Kidney (tissue), 14 donors: ENCODE measurements around the gene ZSWIM7. TPM values are rescaled to one million over a fixed set of nuclear protein-coding genes. Genes with fewer than 3 reads are reported as not detected.

Source experiments
- DNase-seq, 5 donors: peaks; one replicate each; pipeline ENCODE4 v3.0.0-alpha.2; 2013 to 2020
- FAIRE-seq: peaks from 2 replicates; lab custom pipeline; 2012; peaks lifted over from hg19 to GRCh38; lab: Jason Lieb, UNC
- H3K27ac ChIP-seq, 2 donors: one replicate each; pipeline ENCODE4 v1.7.0; 2013; ENCODE audit warnings: low read depth in 2 of 2, low read length in 2 of 2, inconsistent platforms in 1 of 2
- H3K27me3 ChIP-seq: one replicate; pipeline ENCODE4 v1.7.1; 2013; ENCODE audit warnings: low read length, inconsistent platforms; ENCODE audit not compliant: control insufficient read depth, insufficient read depth
- H3K36me3 ChIP-seq, 3 donors: one replicate each; pipeline versions ENCODE4 v1.7.0 to v1.7.1; 2013; ENCODE audit warnings: low read length in 3 of 3, control low read depth in 1 of 3, inconsistent platforms in 1 of 3; ENCODE audit not compliant: insufficient read depth in 3 of 3, control insufficient read depth in 2 of 3
- H3K4me1 ChIP-seq, 3 donors: one replicate each; pipeline versions ENCODE4 v1.7.0 to v1.7.1; 2013; ENCODE audit warnings: low read length in 3 of 3, inconsistent platforms in 1 of 3, low read depth in 1 of 3; ENCODE audit not compliant: control insufficient read depth in 2 of 3, insufficient read depth in 2 of 3
- H3K4me3 ChIP-seq, 3 donors: one replicate each; pipeline versions ENCODE4 v1.7.0 to v1.8.1; 2013; ENCODE audit warnings: low read length in 3 of 3, control low read depth in 1 of 3, inconsistent platforms in 1 of 3
- H3K9ac ChIP-seq, 3 donors: one replicate each; pipeline versions ENCODE4 v1.7.0 to v1.7.1; 2013; ENCODE audit warnings: low read length in 3 of 3, control low read depth in 1 of 3, inconsistent platforms in 1 of 3
- H3K9me3 ChIP-seq, 3 donors: one replicate each; pipeline versions ENCODE4 v1.7.0 to v1.7.1; 2013; ENCODE audit warnings: low read length in 3 of 3, control low read depth in 1 of 3, inconsistent platforms in 1 of 3; ENCODE audit not compliant: control insufficient read depth in 2 of 3, insufficient read depth in 1 of 3
- CTCF ChIP-seq: IDR thresholded peaks from 3 replicates; pipeline ENCODE4 v1.5.1; 2012; ENCODE audit warnings: mild to moderate bottlenecking, moderate library complexity, borderline replicate concordance; ENCODE audit not compliant: insufficient read depth; ENCODE audit errors: extremely low read depth
- intact Hi-C: fragments of 100-400 bp; cut with DNase I; formaldehyde crosslinking; loops from one replicate; pipeline ENCODE4 v1.11.1; 2022
- polyA plus RNA-seq: library from polyadenylated mRNA; stranded (reverse); fragments of 350-450 nt; fragmentation: Illumina TruSeq; extraction: RNeasy Lipid Tissue Mini Kit (QIAGEN cat#74804); gene quantifications from one replicate; pipeline ENCODE4 v1.2.3, GENCODE V29; 2014; ENCODE audit warnings: low read depth, low replicate concordance; ENCODE audit not compliant: insufficient read depth
- total RNA-seq: library from RNA; stranded (reverse); fragmentation: NEBNext Ultra II Directional; extraction: Animal tissue kit (Norgen Biotek cat#: 25700); gene quantifications from one replicate; pipeline ENCODE4 v1.2.1, GENCODE V29; 2021
- donor health status: control.
- donor health status: control.
- donor health status: control.
- donor health status: control.
- donor health status: control.
- donor health status: DM: yes; HTN: yes; CAD: no.
- donor health status: Normal renal cell carcinoma (clear cell type).

ZSWIM7 gene
- total and polyA plus RNA-seq, 2 donors from 2014 or later = 21.0 to 66.7 TPM

GRCh38 chr17:15965528-15965927 lies 34.0 kb downstream of the ZSWIM7 start:
- Histone ChIP-seq H3K27me3 (no peaks in the 10 kb centered on the region), H3K9ac (no peak overlapping the region), H3K4me3 (no peak overlapping the region), H3K27ac (no peak overlapping the region), H3K9me3 (no peaks in the 10 kb centered on the region), H3K36me3 (no peaks in the 10 kb centered on the region), H3K4me1 (peaks cover 3 to 10% (median 9%) of the 10 kb centered on the region in 3 donors)
- FAIRE-seq = no peak
- DNase-seq = no peak
- no peak for TF ChIP-seq CTCF
- intact Hi-C loops = no loop called here

- no peaks in the 10 kb centered on the region for H3K9me3 ChIP-seq
- H3K4me1 ChIP-seq = peaks cover 3 to 10% (median 9%) of the 10 kb centered on the region in 3 donors
- H3K36me3 ChIP-seq = no peaks in the 10 kb centered on the region
- intact Hi-C loops = no loop called here
- no peak overlapping the region for H3K9ac ChIP-seq
- H3K27ac ChIP-seq = no peak overlapping the region
- no peaks in the 10 kb centered on the region for H3K27me3 ChIP-seq
- TF ChIP-seq CTCF = no peak
- H3K4me3 ChIP-seq = no peak overlapping the region
- no peak for DNase-seq
- no peak for FAIRE-seq
These were observed 35.8 kb downstream of the ZSWIM7 start for GRCh38 chr17:15963670-15964110.

GRCh38 chr17:15958484-15958854 lies 41.0 kb downstream of the ZSWIM7 start:
- no peaks in the 10 kb centered on the region for H3K27me3 ChIP-seq
- no peaks in the 10 kb centered on the region for H3K9me3 ChIP-seq
- H3K27ac ChIP-seq = no peak overlapping the region
- no peak overlapping the region for H3K9ac ChIP-seq
- no peak for TF ChIP-seq CTCF
- no peaks in the 10 kb centered on the region for H3K4me1 ChIP-seq
- FAIRE-seq = no peak
- H3K36me3 ChIP-seq = no peaks in the 10 kb centered on the region
- DNase-seq = no peak
- H3K4me3 ChIP-seq = no peak overlapping the region
- intact Hi-C loops = no loop called here

- DNase-seq (peak in 1 of 5 donors; percentile 47), FAIRE-seq (no peak)
- no peak overlapping the region for H3K27ac ChIP-seq
- H3K36me3 ChIP-seq = no peaks in the 10 kb centered on the region
- H3K9me3 ChIP-seq = no peaks in the 10 kb centered on the region
- no peak overlapping the region for H3K9ac ChIP-seq
- H3K4me3 ChIP-seq = no peak overlapping the region
- H3K27me3 ChIP-seq = no peaks in the 10 kb centered on the region
- intact Hi-C loops = no loop called here
- no peaks in the 10 kb centered on the region for H3K4me1 ChIP-seq
- TF ChIP-seq CTCF = no peak
These were observed 41.7 kb downstream of the ZSWIM7 start for GRCh38 chr17:15957608-15958307.
